SU-DHL-6 (cell line): ENCODE data around the gene DLG2.

Source experiments
- EZH2phosphoT487 ChIP-seq: fragments of 200-600 bp; sonication (generic), shearing (Covaris generic); conservative IDR thresholded peaks from 2 replicates; pipeline ENCODE4 v1.6.1; 2018; ENCODE audit warnings: mild to moderate bottlenecking, antibody characterized with exemption, low read length, moderate library complexity, mixed read lengths
- TF ChIP-seq, protein P1 (sequence below): fragments of 200-600 bp; sonication (generic); IDR thresholded peaks from one replicate; pipeline ENCODE4 v1.5.1; 2017; ENCODE audit warnings: antibody characterized with exemption, mild to moderate bottlenecking, low read length, moderate library complexity; ENCODE audit not compliant: insufficient read depth, poor library complexity, severe bottlenecking

DNA sequence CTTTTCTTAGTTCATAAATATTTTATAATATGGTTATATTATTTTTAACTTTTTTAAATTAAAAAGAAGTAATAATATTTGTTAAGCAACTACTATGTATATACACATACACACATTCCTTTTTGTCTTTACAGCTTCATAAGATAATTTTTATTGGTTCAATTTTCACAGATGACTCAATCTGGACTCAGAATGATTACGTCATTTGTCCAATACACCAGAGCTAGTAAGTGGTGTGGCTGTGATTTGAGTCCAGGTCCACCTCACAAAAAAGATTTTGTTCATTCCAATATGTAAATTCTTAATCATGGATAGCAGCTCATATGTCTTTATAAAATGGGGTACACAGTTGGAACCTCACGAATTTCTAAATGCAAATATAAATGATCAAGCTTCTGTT is 1014.5 kb downstream of the DLG2 start:
- TF ChIP-seq, protein P1, sequence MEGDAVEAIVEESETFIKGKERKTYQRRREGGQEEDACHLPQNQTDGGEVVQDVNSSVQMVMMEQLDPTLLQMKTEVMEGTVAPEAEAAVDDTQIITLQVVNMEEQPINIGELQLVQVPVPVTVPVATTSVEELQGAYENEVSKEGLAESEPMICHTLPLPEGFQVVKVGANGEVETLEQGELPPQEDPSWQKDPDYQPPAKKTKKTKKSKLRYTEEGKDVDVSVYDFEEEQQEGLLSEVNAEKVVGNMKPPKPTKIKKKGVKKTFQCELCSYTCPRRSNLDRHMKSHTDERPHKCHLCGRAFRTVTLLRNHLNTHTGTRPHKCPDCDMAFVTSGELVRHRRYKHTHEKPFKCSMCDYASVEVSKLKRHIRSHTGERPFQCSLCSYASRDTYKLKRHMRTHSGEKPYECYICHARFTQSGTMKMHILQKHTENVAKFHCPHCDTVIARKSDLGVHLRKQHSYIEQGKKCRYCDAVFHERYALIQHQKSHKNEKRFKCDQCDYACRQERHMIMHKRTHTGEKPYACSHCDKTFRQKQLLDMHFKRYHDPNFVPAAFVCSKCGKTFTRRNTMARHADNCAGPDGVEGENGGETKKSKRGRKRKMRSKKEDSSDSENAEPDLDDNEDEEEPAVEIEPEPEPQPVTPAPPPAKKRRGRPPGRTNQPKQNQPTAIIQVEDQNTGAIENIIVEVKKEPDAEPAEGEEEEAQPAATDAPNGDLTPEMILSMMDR: no peak
- TF ChIP-seq EZH2phosphoT487: no peak
